SK-N-SH treated with all-trans-retinoic acid at 6 μM for 48 hours (cell line): ENCODE results near the gene PRKCZ.

Source experiments
- BACH2 ChIP-seq: fragments of 250-450 bp; sonication (Bioruptor Pico); IDR thresholded peaks from 2 replicates; pipeline ENCODE4 v1.9.0; 2021; ENCODE audit warnings: mild to moderate bottlenecking, borderline replicate concordance
- OSR1 ChIP-seq: fragments of 250-450 bp; sonication (Bioruptor Pico); IDR thresholded peaks from 2 replicates; pipeline ENCODE4 v1.8.0; 2022; ENCODE audit warnings: moderate library complexity, mild to moderate bottlenecking, inconsistent platforms
- SNAI2 ChIP-seq: fragments of 250-450 bp; sonication (Bioruptor Pico); IDR thresholded peaks from 2 replicates; pipeline ENCODE4 v1.5.0; 2020; ENCODE audit warnings: mild to moderate bottlenecking, moderate library complexity

DNA sequence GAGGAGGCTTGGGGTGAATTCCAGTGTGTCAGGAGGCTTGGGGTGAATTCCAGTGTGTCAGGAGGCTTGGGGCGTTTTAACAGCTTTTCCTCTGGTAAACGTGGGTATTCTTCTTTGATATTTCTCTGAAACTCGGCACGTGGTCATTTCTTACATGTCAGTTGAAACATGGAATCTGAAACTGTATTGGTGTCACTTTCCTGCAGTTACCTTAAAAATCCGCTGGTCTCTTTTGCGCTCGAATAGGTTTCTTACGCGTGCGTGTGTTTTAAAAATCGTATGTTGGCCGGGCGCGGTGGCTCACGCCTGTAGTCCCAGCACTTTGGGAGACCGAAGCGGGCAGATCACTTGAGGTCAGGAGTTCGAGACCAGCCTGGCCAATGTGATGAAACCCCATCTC lies 33.5 kb downstream of the PRKCZ start:
- TF ChIP-seq SNAI2 (CRISPR knock-in tag) (no peak), BACH2 (CRISPR knock-in tag) (no peak), OSR1 (no peak)
